Limb (tissue), 2 donors: ENCODE results near the gene HDAC6.
A peak's percentile ranks its signal among the peaks of the same experiment; 100 is the strongest.
"Not testable (repeated sequence)": the region's sequence is repeated elsewhere in the genome, so short reads cannot be mapped to it uniquely, and the experiment has no call there.

Source experiments
- DNase-seq, 2 donors: peaks; one replicate each; pipeline ENCODE4 v3.0.0-alpha.2; 2016; ENCODE audit errors: extremely low spot score in 2 of 2

HDAC6 gene

GRCh38 chrX:48789366-48790220 lies 12.3 kb upstream of the HDAC6 start:
- no peak for DNase-seq

- DNase-seq, result no peak
These were observed 11.4 kb upstream of the HDAC6 start for GRCh38 chrX:48790477-48790876.

GRCh38 chrX:48791063-48791820 lies 10.6 kb upstream of the HDAC6 start:
- DNase-seq, result no peak

- no peak for DNase-seq
These were observed 9.6 kb upstream of the HDAC6 start for GRCh38 chrX:48792219-48792618.

GRCh38 chrX:48793935-48794334 lies 7.9 kb upstream of the HDAC6 start:
- DNase-seq, result no peak

- no peak for DNase-seq
These were observed 7.4 kb upstream of the HDAC6 start for GRCh38 chrX:48794340-48794910.

GRCh38 chrX:48794911-48795515 lies 6.9 kb upstream of the HDAC6 start:
- DNase-seq, result no peak

- no peak for DNase-seq
These were observed 3.5 kb upstream of the HDAC6 start for GRCh38 chrX:48798318-48798717.

- DNase-seq, result no peak
These were observed 1.1 kb upstream of the HDAC6 start for GRCh38 chrX:48800574-48801279.

- DNase-seq, result peak; percentile 45 to 83
These were observed 430 bp downstream of the HDAC6 start for GRCh38 chrX:48802089-48802904.

GRCh38 chrX:48802905-48803200 lies 986 bp downstream of the HDAC6 start:
- no peak for DNase-seq

- DNase-seq, result no peak
These were observed 4.2 kb downstream of the HDAC6 start for GRCh38 chrX:48806081-48806480.

- DNase-seq, result no peak
These were observed 11.8 kb downstream of the HDAC6 start for GRCh38 chrX:48813644-48814043.

GRCh38 chrX:48814722-48815121 lies 12.9 kb downstream of the HDAC6 start:
- DNase-seq, result no peak

GRCh38 chrX:48815266-48815665 lies 13.4 kb downstream of the HDAC6 start:
- no peak for DNase-seq

GRCh38 chrX:48816014-48816810 lies 14.3 kb downstream of the HDAC6 start:
- no peak for DNase-seq

GRCh38 chrX:48818098-48818497 lies 16.2 kb downstream of the HDAC6 start:
- DNase-seq, result no peak

- no peak for DNase-seq
These were observed 17.0 kb downstream of the HDAC6 start for GRCh38 chrX:48818866-48819265.

- DNase-seq, result not testable (repeated sequence)
These were observed 17.5 kb downstream of the HDAC6 start for GRCh38 chrX:48819394-48819793.

GRCh38 chrX:48823053-48823452 lies 21.2 kb downstream of the HDAC6 start:
- no peak for DNase-seq
